ENCODE measurements around the gene SIKE1. TPM values are rescaled to one million over a fixed set of nuclear protein-coding genes. Genes with fewer than 3 reads are reported as not detected.

SIKE1 gene
- total RNA-seq, 4 donors from 2014 or later: 27.0 to 58.0 (median 38.7) TPM

- no peak for ATAC-seq (ENCODE audit: low FRiP score)
These were observed 27.3 kb downstream of the SIKE1 start for GRCh38 chr1:114753143-114753542.

GRCh38 chr1:114750780-114751179 is 29.7 kb downstream of the SIKE1 start:
- DNase-seq (ENCODE audit: low spot score) (no peak), ATAC-seq (ENCODE audit: low FRiP score) (no peak)
- TF ChIP-seq CTCF (IDR thresholded peaks at IDR 0.05): no peak

More at GRCh38 chr1:114753143-114753542, 27.3 kb downstream of the SIKE1 start:
- TF ChIP-seq CTCF (IDR thresholded peaks at IDR 0.05): no peak
- no peak for DNase-seq (ENCODE audit: low spot score)

- DNase-seq (ENCODE audit: low spot score) (no peak), ATAC-seq (ENCODE audit: low FRiP score) (no peak)
- TF ChIP-seq CTCF (IDR thresholded peaks at IDR 0.05): no peak
These were observed 30.6 kb downstream of the SIKE1 start for GRCh38 chr1:114749835-114750234.

GRCh38 chr1:114746450-114747121 is 33.9 kb downstream of the SIKE1 start:
- TF ChIP-seq CTCF (IDR thresholded peaks at IDR 0.05): no peak
- ATAC-seq (ENCODE audit: low FRiP score) (no peak), DNase-seq (ENCODE audit: low spot score) (no peak)

- no peak for TF ChIP-seq CTCF (IDR thresholded peaks at IDR 0.05)
- no peak for ATAC-seq (ENCODE audit: low FRiP score)
- no peak for DNase-seq (ENCODE audit: low spot score)
These were observed 35.2 kb downstream of the SIKE1 start for GRCh38 chr1:114745291-114745690.

- DNase-seq (ENCODE audit: low spot score) (no peak), ATAC-seq (ENCODE audit: low FRiP score) (no peak)
- no peak for TF ChIP-seq CTCF (IDR thresholded peaks at IDR 0.05)
These were observed 38.3 kb downstream of the SIKE1 start for GRCh38 chr1:114741963-114742746.

- ATAC-seq (ENCODE audit: low FRiP score) (no peak), DNase-seq (ENCODE audit: low spot score) (no peak)
- no peak for TF ChIP-seq CTCF (IDR thresholded peaks at IDR 0.05)
These were observed 40.2 kb downstream of the SIKE1 start for GRCh38 chr1:114740331-114740730.

Data from omental fat pad (tissue), 4 donors.